Retina (tissue), 1 donor: Measurements from ENCODE around the gene XYLT2.
A peak's percentile ranks its signal among the peaks of the same experiment; 100 is the strongest.
"Not testable (repeated sequence)": the region's sequence is repeated elsewhere in the genome, so short reads cannot be mapped to it uniquely, and the experiment has no call there.

Source experiments
- DNase-seq: peaks from one replicate; pipeline ENCODE4 v3.0.0-alpha.2; 2016

XYLT2 gene

DNA sequence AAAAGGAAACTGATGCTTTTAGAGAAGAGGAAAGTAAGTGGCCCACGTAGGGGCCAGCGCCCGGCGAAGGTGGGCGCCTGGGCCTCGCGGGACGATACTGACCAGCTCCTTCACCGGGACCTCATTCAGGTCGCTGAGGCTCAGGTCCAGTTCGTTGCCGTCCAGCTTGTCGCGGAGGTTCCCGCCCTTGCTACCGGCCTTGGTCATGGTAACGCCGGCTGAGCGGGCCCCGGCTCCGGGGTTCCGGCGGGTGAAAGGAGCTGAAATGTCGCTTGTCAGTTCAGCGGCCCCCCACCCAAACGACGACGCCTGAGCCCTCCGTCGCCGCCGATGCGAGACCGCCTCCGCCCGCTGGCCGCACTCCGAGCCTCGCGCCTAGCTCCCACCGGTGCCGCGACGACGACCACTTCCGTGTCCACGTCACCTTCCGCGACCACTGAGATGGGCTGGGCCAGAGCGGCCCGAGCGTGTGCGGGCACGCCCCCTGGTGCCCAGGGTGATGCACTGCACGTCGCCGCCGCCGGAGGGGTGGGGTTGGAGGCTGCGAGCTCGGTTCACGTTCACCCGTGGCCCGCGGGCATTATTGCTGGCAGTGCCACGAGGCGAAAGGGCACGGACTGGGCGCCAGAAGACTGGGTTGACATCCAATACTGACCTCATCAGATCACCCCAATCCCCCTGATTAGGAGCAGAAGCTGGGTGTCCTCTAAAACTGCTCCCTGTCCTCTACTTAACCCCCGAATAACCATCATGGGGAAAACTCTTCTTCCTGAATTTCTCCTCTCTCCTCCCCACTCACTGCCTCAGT lies 51.4 kb downstream of the XYLT2 start, which contains the start of gene LRRC59:
Gene LRRC59, minus strand, starts transcription at position 413 of the 808 bp plus-strand sequence. Its CDS starts 206 bp downstream, at position 207.
- DNase-seq = peak; percentile 97

DNA sequence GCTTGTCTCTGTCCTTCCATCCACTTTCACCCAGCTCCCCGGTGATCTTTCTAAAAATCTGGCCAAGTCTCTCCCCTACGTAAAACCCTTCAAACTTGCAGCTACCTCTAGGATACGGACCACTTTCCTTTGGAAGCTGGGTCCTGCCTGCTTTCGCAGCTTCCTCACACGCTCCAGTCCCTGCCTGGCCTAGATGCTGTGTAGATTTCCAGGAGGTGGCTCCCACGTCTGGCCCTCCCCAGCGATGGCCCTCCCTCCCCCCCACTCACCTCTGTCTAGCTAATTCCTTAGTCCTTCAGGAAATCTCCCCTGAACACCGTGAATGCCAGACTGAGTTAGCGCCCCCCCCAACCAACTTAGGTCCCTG lies 52.0 kb downstream of the XYLT2 start:
- no peak for DNase-seq

DNA sequence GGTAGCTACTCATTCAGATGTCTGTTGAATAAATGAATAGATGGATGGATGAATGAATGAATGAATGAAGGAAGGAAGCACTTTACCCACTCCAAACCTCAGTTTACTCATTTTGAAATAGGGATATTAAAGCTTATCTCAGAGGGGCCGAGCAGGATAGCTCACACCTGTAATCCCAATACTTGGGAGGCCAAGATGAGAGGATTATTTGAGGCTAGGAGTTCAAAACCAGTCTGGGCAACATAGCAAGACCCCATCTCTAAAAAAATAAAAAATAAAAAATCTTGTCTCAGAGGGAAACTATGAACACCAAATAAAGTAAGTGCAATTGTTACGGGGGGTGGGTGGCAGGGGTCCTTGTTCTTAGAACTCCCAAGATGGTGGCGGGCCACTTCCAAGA lies 52.7 kb downstream of the XYLT2 start:
- not testable (repeated sequence) for DNase-seq

DNA sequence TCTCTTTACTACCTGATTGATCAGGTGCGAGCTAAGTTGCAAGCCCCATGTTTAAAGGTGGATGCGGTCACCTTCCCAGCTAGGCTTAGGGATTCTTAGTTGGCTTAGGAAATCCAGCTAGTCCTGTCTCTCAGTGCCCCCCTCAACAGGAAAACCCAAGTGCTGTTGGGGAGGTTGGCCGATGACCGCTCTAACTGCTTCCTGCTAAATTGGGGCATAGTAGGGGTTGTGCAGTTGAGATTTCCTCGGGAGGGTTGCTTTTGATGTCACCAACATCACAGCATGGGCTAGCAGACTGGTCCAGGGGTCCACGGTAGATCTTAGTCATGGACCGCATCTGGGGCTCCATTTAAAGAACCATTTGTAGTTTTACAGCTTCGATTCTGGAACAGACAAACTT lies 53.7 kb downstream of the XYLT2 start:
- not testable (repeated sequence) for DNase-seq

DNA sequence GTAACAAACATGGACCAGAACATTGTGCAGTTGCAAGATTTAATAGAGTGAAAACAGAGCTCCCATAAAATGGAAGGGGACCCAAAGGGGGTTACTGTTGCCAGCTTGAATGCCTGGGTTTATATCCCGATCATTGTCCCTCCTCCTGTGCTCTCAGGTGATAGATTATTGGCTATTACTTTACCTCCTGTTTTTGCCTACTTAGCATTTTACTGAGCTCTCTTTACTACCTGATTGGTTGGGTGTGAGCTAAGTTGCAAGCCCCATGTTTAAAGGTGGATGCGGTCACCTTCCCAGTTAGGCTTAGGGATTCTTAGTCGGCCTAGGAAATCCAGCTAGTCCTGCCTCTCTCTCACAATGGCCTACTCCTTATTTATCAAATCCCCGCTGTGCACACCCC lies 59.4 kb downstream of the XYLT2 start:
- DNase-seq = not testable (repeated sequence)

DNA sequence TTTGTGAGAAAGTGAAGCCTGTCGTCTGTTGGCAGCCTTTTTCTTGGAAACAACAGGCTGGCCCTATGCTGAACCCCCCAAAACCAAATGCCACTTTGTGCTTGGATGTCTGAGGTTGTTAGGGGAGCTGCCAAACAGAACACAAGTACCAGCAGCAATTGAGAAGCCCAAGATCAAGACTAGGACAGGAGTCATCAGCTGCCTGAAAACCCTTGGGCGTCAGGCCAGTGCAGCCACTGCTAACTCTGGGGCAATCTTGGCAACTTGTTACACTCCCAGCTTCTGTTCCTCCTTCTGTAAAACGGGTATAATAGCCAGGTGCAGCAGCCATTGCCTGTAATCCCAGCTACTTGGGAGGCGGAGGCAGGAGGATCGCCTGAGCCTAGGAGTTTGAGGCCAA lies 60.7 kb downstream of the XYLT2 start:
- no peak for DNase-seq

DNA sequence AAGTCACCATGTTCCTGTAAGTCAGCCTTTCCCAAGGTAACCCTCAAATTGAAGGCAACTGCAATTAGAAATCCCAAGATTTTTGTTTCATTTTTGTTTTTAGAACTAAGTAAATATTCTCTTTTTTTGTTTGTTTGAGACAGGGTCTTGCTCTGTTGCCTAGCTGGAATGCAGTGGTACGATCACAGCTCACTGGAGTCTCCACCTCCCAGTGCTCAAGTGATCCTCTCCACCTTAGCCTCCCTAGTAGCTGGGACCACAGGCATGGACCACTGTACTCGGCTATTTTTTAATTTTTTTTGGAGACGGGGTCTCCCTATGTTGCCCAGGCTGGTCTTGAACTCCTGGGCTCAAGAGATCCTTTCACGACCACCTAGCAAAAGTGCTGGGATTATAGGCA lies 62.0 kb downstream of the XYLT2 start:
- no peak for DNase-seq
